Embryonic facial prominence (tissue), 1 donor: ENCODE data around the gene PLBD1.

ENCODE experiments used
- DNase-seq: peaks from one replicate; pipeline ENCODE4 v3.0.0-alpha.2; 2016; ENCODE audit errors: extremely low spot score

Gene PLBD1

DNA sequence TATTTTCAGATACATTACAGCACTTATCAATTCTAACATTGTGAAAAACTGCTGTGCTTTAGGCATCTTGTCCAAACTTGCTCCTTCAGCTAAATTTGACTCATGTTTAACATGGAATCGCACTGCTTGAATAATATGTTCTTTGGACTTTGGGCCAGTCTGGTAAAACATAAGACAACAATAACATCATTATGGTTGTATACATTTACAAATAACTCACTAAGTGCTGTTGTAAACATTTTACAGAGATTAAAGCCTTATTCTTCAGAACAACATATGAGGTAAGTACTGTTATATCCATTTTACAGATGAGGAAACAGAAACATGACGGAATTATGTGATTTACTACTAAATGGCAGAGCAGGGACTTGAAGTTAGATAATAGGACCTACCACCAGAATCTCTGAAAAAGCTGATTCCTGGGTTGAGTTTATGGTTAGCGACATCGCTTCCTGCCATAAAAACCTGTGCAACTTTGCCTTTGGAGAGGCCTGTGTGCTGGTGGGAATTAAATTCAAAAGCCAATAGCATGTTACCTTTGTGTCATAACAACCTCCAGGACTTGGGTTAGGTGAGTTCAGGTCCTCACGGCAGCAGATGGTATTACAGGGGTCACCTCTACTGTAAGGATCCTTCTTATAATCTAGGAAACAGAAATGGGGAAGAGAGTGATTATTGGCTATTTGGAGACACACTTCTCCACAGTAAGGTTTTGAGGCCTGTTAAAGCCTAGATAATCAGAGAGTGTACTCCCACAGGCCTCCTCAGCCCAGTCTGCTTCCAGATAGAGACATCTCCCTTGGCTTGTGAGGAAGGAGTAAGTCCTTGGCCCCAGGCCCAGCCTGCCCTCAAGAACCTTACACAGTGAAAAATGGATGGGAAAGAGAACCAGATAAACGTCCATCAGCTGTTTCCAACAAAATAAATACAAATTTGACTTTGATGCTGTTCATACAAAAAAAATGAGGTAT, 61.8 kb downstream of the PLBD1 start:
- DNase-seq, result no peak

DNA sequence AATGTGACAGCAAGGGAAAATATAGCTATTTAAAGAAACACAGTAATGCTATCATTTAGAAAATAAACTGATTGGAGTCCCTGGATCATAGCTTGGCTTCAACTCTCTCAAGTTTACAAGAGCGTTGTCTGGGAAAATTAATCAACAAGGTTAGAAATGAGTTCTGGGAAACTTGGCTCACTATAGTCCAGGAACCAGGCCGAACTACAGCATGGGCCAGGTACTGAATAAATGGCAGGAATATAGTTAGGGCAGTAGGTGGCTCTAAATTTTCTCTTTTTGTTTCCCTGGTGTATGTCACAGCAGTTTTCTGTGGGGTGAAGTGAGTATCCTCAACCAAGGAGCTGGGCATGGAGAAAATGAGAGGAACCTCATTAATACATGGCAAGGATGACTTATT, 72.4 kb downstream of the PLBD1 start:
- no peak for DNase-seq

DNA sequence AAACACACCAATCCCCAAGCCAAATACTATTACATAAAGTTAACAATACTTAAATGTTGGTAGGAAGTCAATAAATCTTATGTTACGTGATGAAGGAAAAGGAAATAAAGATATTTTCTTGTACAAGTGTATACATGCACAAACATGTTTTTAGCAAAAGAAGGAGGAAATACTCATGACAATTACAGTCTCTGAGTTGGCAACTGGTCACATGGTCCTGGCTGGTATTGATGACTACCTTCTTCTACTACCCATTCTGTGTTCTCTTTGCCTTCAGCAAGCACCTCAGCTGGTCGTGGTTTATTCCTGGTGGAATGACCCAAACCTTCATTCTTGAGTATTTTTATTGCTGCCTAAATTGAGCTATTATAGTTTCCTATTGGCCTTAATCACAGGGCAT, 84.8 kb downstream of the PLBD1 start:
- DNase-seq, result no peak

DNA sequence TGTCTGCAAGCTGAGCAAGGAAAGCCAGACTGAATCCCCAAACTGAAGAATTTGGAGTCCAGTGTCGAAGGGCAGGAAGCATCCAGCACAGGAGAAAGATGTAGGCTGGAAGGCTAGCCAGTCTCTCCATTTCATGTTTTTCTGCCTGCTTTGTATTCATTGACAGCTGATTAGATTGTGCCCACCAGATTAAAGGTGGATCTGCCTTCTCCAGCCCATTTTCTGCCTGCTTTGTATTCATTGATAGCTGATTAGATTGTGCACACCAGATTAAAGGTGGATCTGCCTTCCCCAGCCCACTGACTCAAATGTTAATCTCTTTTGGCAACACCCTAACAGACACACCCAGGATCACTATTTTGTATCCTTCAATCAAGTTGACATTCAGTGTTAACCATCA, 85.3 kb downstream of the PLBD1 start:
- DNase-seq, result no peak

DNA sequence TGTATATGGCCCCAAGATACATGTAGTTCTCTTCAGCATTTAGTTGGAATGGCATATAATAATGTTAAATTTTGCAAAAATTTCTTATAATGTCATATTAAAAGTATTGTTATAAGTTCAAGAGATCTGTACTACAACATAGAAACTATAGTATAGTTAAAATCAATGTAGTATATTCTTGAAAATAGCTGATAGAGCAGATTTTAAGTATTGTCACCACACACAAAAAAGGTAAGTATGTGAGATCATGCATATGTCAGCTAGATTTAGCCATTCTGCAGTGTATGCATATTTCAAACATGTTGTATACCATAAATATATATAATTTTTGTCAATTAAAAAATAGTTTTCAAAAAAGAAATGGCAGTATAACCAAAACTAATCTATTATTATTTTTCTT, 86.5 kb downstream of the PLBD1 start:
- no peak for DNase-seq

- DNase-seq, result no peak
These were observed 88.7 kb downstream of the PLBD1 start for GRCh38 chr12:14479004-14479403.

DNA sequence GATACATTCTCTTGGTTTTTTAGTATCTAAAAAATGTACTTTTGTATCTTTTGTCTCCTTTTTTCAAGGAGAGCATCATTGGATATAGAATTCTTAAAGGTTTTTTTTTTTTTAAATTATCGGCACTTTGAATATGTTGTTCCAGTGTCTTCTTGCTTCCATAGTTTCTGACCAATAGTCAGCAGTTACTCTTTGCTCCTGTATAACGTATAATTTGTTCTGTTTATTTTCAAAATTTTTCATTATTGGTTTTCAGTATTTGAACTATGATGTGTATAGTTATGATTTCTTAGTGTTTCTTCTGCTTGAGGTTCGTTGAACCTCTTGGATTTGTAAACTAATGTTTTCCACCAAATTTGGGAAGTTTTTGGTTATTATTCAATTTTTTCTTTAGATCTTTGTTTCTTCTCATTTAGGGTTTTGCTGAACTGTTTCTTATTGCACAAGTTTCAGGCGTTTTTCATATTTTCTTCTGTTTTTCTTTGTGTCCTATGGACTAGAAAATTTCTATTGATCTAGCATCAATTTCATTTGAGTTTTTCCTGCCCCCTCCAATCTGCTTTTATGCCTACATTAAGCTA, 93.9 kb downstream of the PLBD1 start:
- no peak for DNase-seq

- no peak for DNase-seq
These were observed 96.2 kb downstream of the PLBD1 start for GRCh38 chr12:14471497-14471896.

- DNase-seq, result no peak
These were observed 107.4 kb downstream of the PLBD1 start for GRCh38 chr12:14460212-14460841.

GRCh38 chr12:14454098-14454907, 113.4 kb downstream of the PLBD1 start:
- DNase-seq, result no peak
